GM18858 (cell line): ENCODE data around the gene HRG.

Source experiments
- ATAC-seq: cut with Tn5 transposase; IDR thresholded peaks from one replicate; pipeline ENCODE4 v1.9.1; 2021; ENCODE audit not compliant: unreplicated experiment

HRG gene

GRCh38 chr3:186637686-186638085 lies 28.1 kb upstream of the HRG start:
- ATAC-seq: no peak

- ATAC-seq: no peak
Measured at GRCh38 chr3:186638259-186638658, 27.6 kb upstream of the HRG start.

GRCh38 chr3:186639778-186640472 lies 25.9 kb upstream of the HRG start, which contains the start of gene FETUB:
Gene FETUB (plus strand): TSS chr3:186640399. CDS start chr3:186640461, 62 bp downstream.
- ATAC-seq: no peak

GRCh38 chr3:186640473-186640818 lies 25.4 kb upstream of the HRG start:
- ATAC-seq: no peak

GRCh38 chr3:186640929-186641328 lies 24.9 kb upstream of the HRG start:
- no peak for ATAC-seq

- ATAC-seq: no peak
Measured at GRCh38 chr3:186642014-186642413, 23.8 kb upstream of the HRG start.

GRCh38 chr3:186643493-186643892 lies 22.3 kb upstream of the HRG start:
- no peak for ATAC-seq

- no peak for ATAC-seq
Measured at GRCh38 chr3:186644683-186645082, 21.1 kb upstream of the HRG start.

GRCh38 chr3:186646106-186646505 lies 19.7 kb upstream of the HRG start:
- ATAC-seq: no peak

- no peak for ATAC-seq
Measured at GRCh38 chr3:186646841-186647240, 19.0 kb upstream of the HRG start.

GRCh38 chr3:186648851-186649250 lies 17.0 kb upstream of the HRG start:
- no peak for ATAC-seq

- ATAC-seq: no peak
Measured at GRCh38 chr3:186651678-186652215, 14.1 kb upstream of the HRG start.

- peak; percentile 92 for ATAC-seq
Measured at GRCh38 chr3:186653080-186653707, 12.6 kb upstream of the HRG start.

- no peak for ATAC-seq
Measured at GRCh38 chr3:186653984-186654383, 11.8 kb upstream of the HRG start.

GRCh38 chr3:186663361-186664118 lies 2.3 kb upstream of the HRG start:
- no peak for ATAC-seq

GRCh38 chr3:186664119-186664495 lies 1.7 kb upstream of the HRG start:
- ATAC-seq: no peak

- no peak for ATAC-seq
Measured at GRCh38 chr3:186664506-186664905, 1.3 kb upstream of the HRG start.

GRCh38 chr3:186668426-186668825 lies 2.6 kb downstream of the HRG start:
- no peak for ATAC-seq

GRCh38 chr3:186669378-186670084 lies 3.7 kb downstream of the HRG start:
- ATAC-seq: no peak

- ATAC-seq: no peak
Measured at GRCh38 chr3:186670155-186670554, 4.3 kb downstream of the HRG start.

- no peak for ATAC-seq
Measured at GRCh38 chr3:186671051-186671450, 5.2 kb downstream of the HRG start.
